Nucleus accumbens (tissue), 56 donors: ENCODE measurements around the gene MXRA8.
A peak's percentile ranks its signal among the peaks of the same experiment; 100 is the strongest.
"Not testable (repeated sequence)": the region's sequence is repeated elsewhere in the genome, so short reads cannot be mapped to it uniquely, and the experiment has no call there.

Experiments used
- DNase-seq, 56 donors: peaks; one replicate each; lab custom pipeline; 2025; lab: John Stamatoyannopoulos, UW

The MXRA8 gene

GRCh38 chr1:1393428-1393827 is 35.1 kb upstream of the MXRA8 start:
- no peak for DNase-seq

GRCh38 chr1:1393014-1393413 is 34.7 kb upstream of the MXRA8 start:
- no peak for DNase-seq

GRCh38 chr1:1391225-1391624 is 32.9 kb upstream of the MXRA8 start:
- no peak for DNase-seq

- DNase-seq: no peak
These were observed 32.3 kb upstream of the MXRA8 start for GRCh38 chr1:1390675-1391074.

- DNase-seq: no peak
These were observed 29.7 kb upstream of the MXRA8 start for GRCh38 chr1:1388078-1388472.

- DNase-seq: no peak
These were observed 29.0 kb upstream of the MXRA8 start for GRCh38 chr1:1387098-1388077.

- DNase-seq: no peak
These were observed 27.6 kb upstream of the MXRA8 start for GRCh38 chr1:1385931-1386330.

GRCh38 chr1:1385339-1385738 is 27.0 kb upstream of the MXRA8 start:
- DNase-seq: not testable (repeated sequence)

- no peak for DNase-seq
These were observed 22.9 kb upstream of the MXRA8 start for GRCh38 chr1:1381294-1381693.

- no peak for DNase-seq
These were observed 22.5 kb upstream of the MXRA8 start for GRCh38 chr1:1380860-1381259.

GRCh38 chr1:1377540-1378205 is 19.3 kb upstream of the MXRA8 start:
- DNase-seq: no peak

GRCh38 chr1:1376551-1377226 is 18.3 kb upstream of the MXRA8 start:
- no peak for DNase-seq

GRCh38 chr1:1374929-1375662 is 16.7 kb upstream of the MXRA8 start, which contains the start of gene AURKAIP1:
Gene AURKAIP1 (minus strand): TSS chr1:1375207. CDS start chr1:1374756, 451 bp downstream.
- peak; percentile 81 to 100 (median 98) for DNase-seq

- no peak for DNase-seq
These were observed 16.2 kb upstream of the MXRA8 start for GRCh38 chr1:1374589-1374928.

GRCh38 chr1:1373815-1374588 is 15.6 kb upstream of the MXRA8 start:
- DNase-seq: no peak

- DNase-seq: no peak
These were observed 14.9 kb upstream of the MXRA8 start for GRCh38 chr1:1373051-1373814.

GRCh38 chr1:1371746-1372711 is 13.7 kb upstream of the MXRA8 start:
- DNase-seq: peak in 28 of 56 donors; percentile 10 to 71 (median 32)

GRCh38 chr1:1371364-1371745 is 13.0 kb upstream of the MXRA8 start:
- no peak for DNase-seq
